HepG2 (cell line): ENCODE data around the gene DNMT1. TPM values are rescaled to one million over a fixed set of nuclear protein-coding genes. Genes with fewer than 3 reads are reported as not detected.

Experiments
- ARNTL ChIP-seq: sonication (generic); formaldehyde crosslinking; IDR thresholded peaks from 2 replicates; pipeline ENCODE4 v1.4.0; 2020; ENCODE audit warnings: mild to moderate bottlenecking, missing genetic modification reagents
- BORCS8-MEF2B ChIP-seq: sonication (generic); formaldehyde crosslinking; IDR thresholded peaks from 2 replicates; pipeline ENCODE4 v1.8.0; 2022; ENCODE audit warnings: mild to moderate bottlenecking, missing genetic modification reagents
- CSRNP1 ChIP-seq: sonication (generic); formaldehyde crosslinking; IDR thresholded peaks from 2 replicates; pipeline ENCODE4 v1.8.1; 2023; ENCODE audit warnings: mild to moderate bottlenecking, missing genetic modification reagents
- GATAD1 ChIP-seq: IDR thresholded peaks from 2 replicates; pipeline ENCODE4 v1.6.1; 2016; ENCODE audit warnings: missing genetic modification reagents, missing compliant biosample characterization
- HMGXB4 ChIP-seq, 2 experiments: sonication (generic) in 1 of 2; formaldehyde crosslinking in 1 of 2; IDR thresholded peaks; 2 replicates each; pipeline versions ENCODE4 v1.4.0 to v1.6.1; 2018 to 2020; ENCODE audit warnings: missing genetic modification reagents in 2 of 2, borderline replicate concordance in 1 of 2, low read depth in 1 of 2, mild to moderate bottlenecking in 1 of 2, missing biosample characterization in 1 of 2
- KIAA2018 ChIP-seq: sonication (generic); formaldehyde crosslinking; IDR thresholded peaks from 2 replicates; pipeline ENCODE4 v1.5.0; 2020; ENCODE audit warnings: mild to moderate bottlenecking, missing genetic modification reagents, borderline replicate concordance
- KLF11 ChIP-seq: IDR thresholded peaks from 2 replicates; pipeline ENCODE4 v1.6.1; 2016; ENCODE audit warnings: missing compliant biosample characterization
- MLLT10 ChIP-seq: sonication (generic); formaldehyde crosslinking; IDR thresholded peaks from 2 replicates; pipeline ENCODE4 v1.4.0; 2020; ENCODE audit warnings: missing genetic modification reagents
- PREB ChIP-seq: sonication (generic); formaldehyde crosslinking; IDR thresholded peaks from 2 replicates; pipeline ENCODE4 v1.4.0; 2020; ENCODE audit warnings: missing genetic modification reagents
- RXRA ChIP-seq: sonication (generic); formaldehyde crosslinking; IDR thresholded peaks from 2 replicates; pipeline ENCODE4 v1.5.1; 2020; ENCODE audit warnings: missing genetic modification reagents
- ZNF143 ChIP-seq: sonication (generic); formaldehyde crosslinking; IDR thresholded peaks from 2 replicates; pipeline ENCODE4 v1.4.0; 2020; ENCODE audit warnings: missing genetic modification reagents
- ZNF160 ChIP-seq: sonication (generic); formaldehyde crosslinking; IDR thresholded peaks from 2 replicates; pipeline ENCODE4 v1.8.0; 2022; ENCODE audit warnings: mild to moderate bottlenecking, inconsistent platforms, missing genetic modification reagents
- ZNF263 ChIP-seq: sonication (generic); formaldehyde crosslinking; IDR thresholded peaks from 2 replicates; pipeline ENCODE4 v1.4.0; 2020; ENCODE audit warnings: missing genetic modification reagents
- ZNF550 ChIP-seq: sonication (generic); formaldehyde crosslinking; IDR thresholded peaks from 2 replicates; pipeline ENCODE4 v1.4.0; 2020; ENCODE audit warnings: mild to moderate bottlenecking, missing genetic modification reagents, borderline replicate concordance
- ZNF879 ChIP-seq: sonication (generic); formaldehyde crosslinking; IDR thresholded peaks from 2 replicates; pipeline ENCODE4 v1.8.1; 2023; ENCODE audit warnings: missing genetic modification reagents
- ZSCAN31 ChIP-seq: sonication (generic); formaldehyde crosslinking; IDR thresholded peaks from 2 replicates; pipeline ENCODE4 v1.5.0; 2020; ENCODE audit warnings: low read depth, mild to moderate bottlenecking, missing genetic modification reagents
- polyA plus RNA-seq, 8 experiments: library from polyadenylated mRNA; depleted of rRNA in 3 of 8; stranded (reverse) in 7 of 8; unstranded in 1 of 8; fragments of >200 nt; fragmentation: Illumina TruSeq in 4 of 8; extraction: Trizol in 4 of 8; gene quantifications; 2 replicates each; pipeline versions ENCODE4 v1.2.1 to v1.2.3, GENCODE V29; 2011 to 2016; ENCODE audit warnings: low read depth in 4 of 8, missing spikeins in 1 of 8, mixed read lengths in 1 of 8; ENCODE audit not compliant: insufficient read depth in 1 of 8
- total RNA-seq, 5 experiments: library from RNA; depleted of rRNA; stranded (reverse); fragments of >200 nt; fragmentation: Illumina TruSeq; extraction: Trizol; gene quantifications; 2 replicates each; pipeline ENCODE4 v1.2.3, GENCODE V29; 2016; ENCODE audit warnings: low read depth in 1 of 5

The DNMT1 gene
- total and polyA plus RNA-seq, 2 of the 13 experiments (the other 11 are each of a cell fraction or from before 2014, with no cell fraction given) = 31.2 to 91.1 TPM

GRCh38 chr19:10106100-10106936 lies 88.4 kb downstream of the DNMT1 start, which contains the start of gene PPAN (continued):
- TF ChIP-seq KIAA2018 (CRISPR knock-in tag) = 0 out of 2 replicates have a peak, but pooled peaks have one; percentile 62
- peak; percentile 58 to 69; a peak in 3 of 4 replicates for TF ChIP-seq HMGXB4 (CRISPR knock-in tag; IDR thresholded peaks at IDR 0.05; ENCODE audit: borderline replicate concordance in 1 of 2, low read depth in 1 of 2)
- no peak for TF ChIP-seq KLF11
- TF ChIP-seq BORCS8-MEF2B = peak; percentile 79; the same call in 1 of the 2 replicates
- no peak; the same call in 1 of the 2 replicates for TF ChIP-seq CSRNP1 (CRISPR knock-in tag)
- TF ChIP-seq ZNF263 = no peak; the same call in none of the 2 replicates
- peak; percentile 98 for TF ChIP-seq GATAD1 (CRISPR knock-in tag)
- TF ChIP-seq RXRA = peak; percentile 84
- TF ChIP-seq ZNF550 = no peak
- 0 out of 2 replicates have a peak, but pooled peaks have one; percentile 80 for TF ChIP-seq ZNF160
- peak; percentile 72 for TF ChIP-seq ZSCAN31
- peak; percentile 69; the same call in 1 of the 2 replicates for TF ChIP-seq ZNF143 (CRISPR knock-in tag)
- 0 out of 2 replicates have a peak, but pooled peaks have one; percentile 60 for TF ChIP-seq ZNF879 (CRISPR knock-in tag)
- TF ChIP-seq ARNTL (CRISPR knock-in tag) = peak; percentile 45; the same call in 1 of the 2 replicates
- no peak for TF ChIP-seq MLLT10 (CRISPR knock-in tag)
- no peak for TF ChIP-seq PREB (CRISPR knock-in tag)
